Measurements from ENCODE around the gene CSTPP1.
"Not testable (repeated sequence)": the region's sequence is repeated elsewhere in the genome, so short reads cannot be mapped to it uniquely, and the experiment has no call there.

CSTPP1 gene

DNA sequence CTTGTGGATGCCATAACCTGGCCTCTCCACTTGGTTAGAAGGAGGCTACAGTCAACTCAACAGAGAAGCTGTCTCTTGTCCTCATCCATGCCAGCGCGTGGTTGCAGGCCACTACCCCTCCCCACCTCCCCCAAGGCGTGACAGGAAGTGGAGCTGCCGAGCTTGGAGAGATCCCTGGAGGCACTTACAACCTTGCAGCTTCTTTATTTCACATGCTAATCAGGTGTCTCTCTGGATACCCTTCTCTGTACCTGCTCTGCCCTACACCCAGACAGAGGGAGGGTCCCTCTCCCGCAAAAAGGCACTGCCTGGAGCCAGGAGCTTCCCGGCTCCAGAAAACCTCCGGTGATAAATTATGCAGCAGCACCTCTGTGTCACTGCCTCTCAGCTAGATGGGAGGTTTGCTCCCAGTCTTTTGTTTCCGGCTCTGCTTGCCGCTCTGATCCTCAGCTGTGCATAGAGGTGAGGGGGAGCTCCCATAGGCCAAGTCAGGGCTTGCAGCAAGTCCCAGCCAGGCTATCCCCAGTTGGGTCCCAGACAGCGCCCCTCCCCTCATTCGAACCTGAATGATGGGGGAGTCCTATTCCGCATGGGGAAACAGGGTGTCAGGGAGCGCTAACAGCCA lies 23.9 kb upstream of the CSTPP1 start:
- no peak for DNase-seq (ENCODE audit: low spot score)

DNA sequence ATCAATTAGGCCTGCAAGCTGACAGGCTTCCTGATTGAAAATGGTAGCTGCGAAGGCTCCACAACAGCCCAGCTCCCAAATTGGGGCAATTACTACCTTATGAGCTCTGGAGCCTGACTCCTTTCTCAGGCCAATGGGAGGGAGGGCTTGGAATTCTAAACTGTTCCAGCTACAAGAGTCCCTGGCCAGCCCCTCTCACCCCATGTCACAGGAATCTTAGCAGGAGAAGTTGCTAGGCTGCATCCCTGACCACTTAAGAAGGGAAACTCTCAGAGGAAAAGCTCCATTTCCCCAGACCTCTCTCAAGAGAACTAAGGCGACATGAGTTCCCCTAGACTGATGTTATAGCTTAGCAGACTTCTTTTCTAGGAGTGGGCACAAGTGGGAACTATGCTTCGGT lies 23.1 kb upstream of the CSTPP1 start:
- no peak for DNase-seq (ENCODE audit: low spot score)

DNA sequence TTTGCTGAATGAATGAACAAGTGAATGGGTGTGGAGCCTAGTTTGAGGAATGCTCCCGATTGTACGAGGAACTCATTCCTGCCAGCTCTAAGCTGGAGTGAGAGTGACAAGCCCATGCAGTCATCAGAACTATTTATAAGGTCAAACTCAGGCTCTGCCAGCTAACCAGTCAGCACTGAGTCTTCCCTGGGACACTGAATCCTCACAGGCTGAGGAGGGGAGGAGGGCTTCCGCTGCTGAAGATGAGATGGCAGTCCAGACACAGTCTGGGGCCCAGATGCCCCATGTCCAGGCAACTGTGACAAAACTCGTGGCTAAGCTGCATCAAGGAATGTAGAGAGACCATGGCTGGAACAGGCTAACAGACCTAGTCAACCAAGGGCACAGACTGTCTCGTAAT lies 22.2 kb upstream of the CSTPP1 start:
- DNase-seq (ENCODE audit: low spot score) = no peak

DNA sequence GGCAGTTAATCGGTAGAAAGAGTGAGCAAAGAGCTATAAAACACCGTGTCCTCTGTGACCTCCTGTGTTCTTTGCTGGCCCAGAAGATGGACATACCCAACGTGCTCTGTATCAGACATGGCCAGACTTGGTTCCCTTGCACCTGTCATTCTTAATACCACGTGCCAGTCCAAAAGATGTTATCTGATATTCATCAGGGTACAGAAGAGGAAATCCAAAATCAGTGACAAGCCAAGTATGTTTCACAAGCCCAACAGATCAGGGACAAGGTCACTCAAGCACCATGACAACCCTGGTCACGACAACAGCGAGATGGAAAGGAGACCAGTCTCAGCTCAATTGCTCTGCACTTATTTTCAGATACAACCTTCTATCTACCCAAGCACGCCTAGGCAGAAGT lies 21.7 kb upstream of the CSTPP1 start:
- DNase-seq (ENCODE audit: low spot score) = no peak

DNA sequence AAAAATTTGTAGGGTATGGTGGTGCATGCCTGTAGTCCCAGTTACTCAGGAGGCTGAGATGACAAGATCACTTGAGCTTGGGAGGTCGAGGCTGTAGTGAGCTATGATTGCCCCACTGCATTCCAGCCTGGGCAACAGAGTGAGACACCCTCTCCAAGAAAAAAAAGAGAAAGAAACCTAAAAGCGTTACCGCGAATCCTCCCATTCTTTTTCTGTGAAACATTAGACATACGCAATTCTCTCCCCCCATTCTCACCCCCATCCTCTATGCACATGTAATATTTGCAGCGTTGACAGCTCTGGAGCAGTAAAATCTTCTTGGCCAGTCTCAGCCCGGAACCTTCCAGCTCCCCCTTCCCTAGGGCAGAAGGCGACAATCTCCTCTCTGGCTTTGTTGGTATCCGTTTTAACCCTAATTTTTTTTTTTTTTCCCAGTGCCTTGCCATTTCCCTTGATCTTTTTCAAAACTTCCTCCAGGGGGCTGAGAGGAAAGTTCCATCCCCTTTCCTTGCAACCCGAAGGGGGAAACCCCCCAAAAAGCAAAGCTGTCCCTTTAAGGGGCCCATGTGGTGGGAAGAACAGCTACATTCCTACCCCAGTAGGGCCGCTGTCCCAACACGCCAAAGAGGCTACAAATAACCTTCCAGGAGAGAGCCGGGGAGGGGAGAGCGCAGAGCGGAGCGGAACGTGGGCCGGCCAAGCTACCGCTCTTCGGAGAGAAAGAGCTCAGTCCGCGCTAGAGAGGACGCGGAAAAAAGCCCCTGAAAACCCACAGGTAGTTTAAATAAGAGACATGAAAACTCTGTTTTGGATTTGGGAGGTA lies 20.1 kb upstream of the CSTPP1 start:
- DNase-seq (ENCODE audit: low spot score) = peak; percentile 44

DNA sequence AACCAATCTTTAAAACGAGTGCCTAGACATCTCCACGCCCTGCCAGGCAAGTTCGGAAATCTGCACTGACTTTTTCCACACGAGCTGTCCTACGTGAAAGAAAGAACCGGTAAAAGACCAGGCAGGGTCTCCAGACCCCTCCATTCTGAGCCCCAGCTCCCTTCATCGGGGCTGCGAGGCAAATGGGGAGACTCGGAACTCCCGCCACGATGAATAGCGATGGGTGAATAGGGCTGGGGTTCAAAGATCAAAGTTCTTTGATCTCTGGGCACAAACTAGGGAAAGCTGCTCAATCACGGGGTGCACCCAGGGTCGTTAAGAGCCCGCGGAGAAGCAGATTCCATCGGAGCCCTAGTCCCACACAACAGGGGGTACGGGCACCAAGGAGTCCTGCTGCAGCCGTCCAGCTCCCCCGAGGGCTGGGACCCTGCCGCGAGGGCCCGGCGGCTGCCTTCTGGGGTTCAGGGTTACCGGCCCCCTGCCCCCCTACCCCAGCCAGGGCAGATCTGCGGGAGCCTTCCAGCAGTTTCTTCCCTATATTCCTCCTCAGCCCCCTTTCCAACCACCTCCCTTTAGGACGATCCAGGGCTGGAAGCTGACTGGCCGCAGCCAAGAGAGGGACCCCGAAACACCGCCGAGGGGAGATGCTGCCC lies 19.3 kb upstream of the CSTPP1 start:
- DNase-seq (ENCODE audit: low spot score) = peak; percentile 19

DNA sequence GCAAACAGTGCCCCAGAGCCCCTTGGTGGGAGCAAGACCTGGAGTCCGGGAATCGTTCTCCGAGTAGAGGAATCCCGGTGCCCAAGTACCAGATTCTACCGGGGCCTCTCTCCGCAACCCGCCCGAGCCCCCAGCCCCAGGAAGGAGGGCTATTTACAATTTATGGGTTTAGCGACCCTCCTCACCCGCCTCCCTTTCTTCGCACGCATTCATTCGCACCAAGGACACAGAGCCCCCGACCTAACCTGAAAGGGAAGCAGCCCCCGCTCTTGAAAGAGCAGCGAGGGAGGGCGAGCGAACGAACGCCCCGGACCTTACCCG lies 18.8 kb upstream of the CSTPP1 start:
- no peak for DNase-seq (ENCODE audit: low spot score)

DNA sequence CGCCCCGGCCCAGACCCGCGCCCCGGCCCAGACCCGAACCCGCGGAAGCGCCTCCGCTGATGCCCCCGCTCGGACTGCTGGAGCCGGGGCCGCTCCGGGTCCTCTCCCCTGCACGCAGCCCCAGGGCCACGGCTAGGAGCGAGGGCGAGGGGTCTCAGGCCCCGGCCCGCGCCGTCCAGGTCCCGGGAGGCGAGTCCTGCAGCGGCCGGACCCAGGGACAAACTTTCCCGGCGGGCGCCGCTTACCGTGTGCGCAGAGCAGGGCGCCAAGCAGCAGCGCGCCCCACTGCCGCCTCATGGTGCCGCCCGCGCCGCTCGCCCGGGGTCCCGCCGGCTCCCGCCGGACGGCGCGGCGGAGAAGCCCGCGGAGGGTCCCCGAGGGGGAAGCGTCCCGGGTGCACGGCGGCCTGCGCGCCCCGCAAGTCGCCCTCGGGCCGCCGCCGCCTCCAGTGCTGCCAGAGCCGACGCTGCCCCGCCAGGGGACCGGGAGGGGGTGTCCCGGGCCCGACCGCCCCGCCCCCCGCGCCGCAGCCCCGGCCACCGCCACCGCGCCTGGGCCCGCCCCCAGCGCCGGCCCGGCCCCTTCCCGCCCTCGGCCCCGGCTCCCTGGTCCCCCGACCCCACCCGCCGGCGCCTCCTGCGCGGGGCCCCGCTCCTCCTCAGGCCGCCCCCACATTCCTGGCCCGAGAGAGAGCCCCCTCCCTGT lies 18.3 kb upstream of the CSTPP1 start, which contains the start of gene LRP4:
TSS of gene LRP4 (minus strand) at position 468 of the 705 bp plus-strand sequence. CDS start at position 297, 171 bp downstream.
- DNase-seq (ENCODE audit: low spot score) = peak; percentile 73

DNA sequence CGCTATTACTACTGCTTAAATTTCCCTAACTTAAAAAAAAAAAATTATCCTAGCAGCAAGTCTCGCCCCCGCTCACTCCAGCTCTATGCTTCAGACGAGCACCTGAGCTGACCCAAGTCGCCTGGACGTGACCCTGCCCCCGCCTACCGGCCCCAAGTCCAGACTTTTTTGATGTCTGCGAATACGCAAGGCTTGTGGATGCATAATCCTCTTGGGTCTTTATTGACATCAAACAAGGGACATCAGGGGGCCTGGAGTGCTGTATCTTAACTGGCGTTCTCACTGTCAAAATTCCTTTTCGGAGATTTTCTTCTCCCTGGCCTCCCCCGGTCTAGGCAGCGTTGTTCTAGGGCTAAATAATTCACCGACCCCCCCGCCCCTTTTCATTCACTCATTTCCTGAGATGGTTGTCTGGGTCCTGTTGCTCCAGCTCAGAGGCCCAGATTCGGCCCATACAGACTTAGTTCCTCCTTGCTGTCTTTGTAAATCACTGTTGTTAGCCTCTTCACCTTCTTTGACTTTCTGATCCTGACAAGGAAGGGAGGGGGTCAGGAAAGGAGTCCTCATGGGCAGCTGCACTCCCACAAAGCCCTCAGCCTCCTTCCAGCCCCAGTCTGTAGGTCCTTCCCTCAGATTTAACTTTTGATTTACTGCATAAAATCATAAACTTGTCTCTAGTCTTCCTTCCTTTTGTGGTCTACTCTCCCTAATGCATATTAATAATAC lies 17.6 kb upstream of the CSTPP1 start:
- no peak for DNase-seq (ENCODE audit: low spot score)

DNA sequence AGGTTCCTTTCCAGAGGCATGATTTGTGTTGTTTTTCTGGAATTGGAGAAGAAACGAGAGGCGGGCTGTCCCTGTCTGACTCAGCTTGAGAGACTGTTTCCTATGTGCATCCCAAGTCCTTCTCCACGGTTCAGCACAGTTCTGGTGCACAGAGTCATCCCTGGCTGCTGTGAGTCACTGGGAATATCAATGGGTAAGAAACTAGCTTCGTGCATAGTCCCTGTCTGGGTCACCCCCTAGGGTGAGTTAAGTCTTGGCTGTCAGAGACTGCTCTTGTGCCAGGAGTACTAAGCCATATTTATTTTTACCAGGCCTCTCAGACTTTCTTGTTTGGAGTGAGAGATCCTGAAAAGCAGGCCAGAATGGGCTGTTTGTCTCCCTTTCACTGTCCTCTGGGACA lies 15.8 kb upstream of the CSTPP1 start:
- DNase-seq (ENCODE audit: low spot score) = no peak

DNA sequence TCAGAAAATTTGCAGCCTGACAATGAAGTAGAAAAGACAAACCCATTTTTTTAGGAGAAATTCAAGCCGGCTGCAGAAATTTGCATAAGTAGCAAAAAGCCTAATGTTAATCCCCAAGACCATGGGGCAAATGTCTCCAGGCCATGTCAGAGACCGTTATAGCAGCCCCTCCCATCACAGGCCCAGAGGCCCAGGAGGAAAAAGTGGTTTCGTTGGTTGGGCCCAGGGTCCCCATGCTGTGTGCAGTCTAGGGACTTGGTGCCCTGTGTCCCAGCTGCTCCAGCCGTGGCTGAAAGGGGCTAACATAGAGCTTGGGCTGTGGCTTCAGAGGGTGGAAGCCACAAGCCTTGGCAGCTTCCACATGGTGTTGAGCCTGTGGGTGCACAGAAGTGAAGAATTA lies 8.6 kb upstream of the CSTPP1 start:
- DNase-seq (ENCODE audit: low spot score) = not testable (repeated sequence)

DNA sequence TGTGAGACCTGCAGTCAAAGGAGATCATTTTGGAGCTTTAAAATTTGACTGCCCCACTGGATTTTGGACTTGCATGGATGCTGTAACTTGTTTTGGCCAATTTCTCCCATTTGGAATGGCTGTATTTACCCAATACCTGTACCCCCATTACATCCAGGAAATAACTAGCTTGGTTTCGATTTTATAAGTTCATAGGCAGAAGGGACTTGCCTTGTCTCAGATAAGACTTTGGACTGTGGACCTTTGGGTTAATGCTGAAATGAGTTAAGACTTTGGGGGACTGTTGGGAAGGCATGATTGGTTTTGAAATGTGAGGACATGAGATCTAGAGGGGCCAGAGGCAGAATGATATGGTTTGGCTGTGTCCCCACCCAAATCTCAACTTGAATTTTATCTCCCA lies 7.9 kb upstream of the CSTPP1 start:
- DNase-seq (ENCODE audit: low spot score) = not testable (repeated sequence)

DNA sequence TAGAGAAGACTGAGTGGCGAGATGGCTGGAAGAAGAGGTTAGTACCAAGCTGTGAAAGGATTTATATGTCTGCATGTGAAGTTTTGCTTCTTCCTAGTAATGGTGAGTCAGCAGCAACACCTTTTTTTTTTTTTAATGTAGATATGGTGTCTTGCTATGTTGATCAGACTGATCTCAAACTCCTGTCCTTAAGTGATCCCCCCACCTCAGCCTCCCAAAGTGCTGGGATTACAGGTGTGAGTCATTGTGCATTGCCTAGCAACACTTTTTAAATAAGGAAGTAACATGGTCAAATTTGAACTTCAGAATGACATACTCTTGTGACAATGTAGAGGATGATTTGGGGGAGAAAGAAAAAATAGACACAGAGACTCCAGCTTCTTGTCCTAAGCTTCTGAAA lies 6.5 kb upstream of the CSTPP1 start:
- no peak for DNase-seq (ENCODE audit: low spot score)

DNA sequence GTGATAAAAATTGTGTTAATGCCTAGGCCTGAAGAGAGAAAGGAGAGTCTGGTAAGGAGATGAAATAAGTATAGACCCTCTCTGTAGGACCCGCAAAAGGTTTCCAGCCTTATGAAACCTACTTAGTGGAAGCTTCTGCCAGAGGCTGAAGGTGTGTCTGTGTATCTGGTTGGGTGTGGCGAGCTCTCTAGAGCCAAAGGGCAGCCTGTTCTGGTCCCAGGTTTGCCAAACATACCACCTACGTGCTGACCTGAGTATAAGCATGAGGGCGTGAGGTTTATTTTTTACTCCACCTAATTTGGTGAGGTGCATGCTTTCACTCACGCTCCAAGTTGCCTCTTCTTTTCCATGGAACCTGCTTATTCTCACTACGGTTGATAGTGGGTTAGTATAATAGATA lies 5.6 kb downstream of the CSTPP1 start:
- no peak for DNase-seq (ENCODE audit: low spot score)

DNA sequence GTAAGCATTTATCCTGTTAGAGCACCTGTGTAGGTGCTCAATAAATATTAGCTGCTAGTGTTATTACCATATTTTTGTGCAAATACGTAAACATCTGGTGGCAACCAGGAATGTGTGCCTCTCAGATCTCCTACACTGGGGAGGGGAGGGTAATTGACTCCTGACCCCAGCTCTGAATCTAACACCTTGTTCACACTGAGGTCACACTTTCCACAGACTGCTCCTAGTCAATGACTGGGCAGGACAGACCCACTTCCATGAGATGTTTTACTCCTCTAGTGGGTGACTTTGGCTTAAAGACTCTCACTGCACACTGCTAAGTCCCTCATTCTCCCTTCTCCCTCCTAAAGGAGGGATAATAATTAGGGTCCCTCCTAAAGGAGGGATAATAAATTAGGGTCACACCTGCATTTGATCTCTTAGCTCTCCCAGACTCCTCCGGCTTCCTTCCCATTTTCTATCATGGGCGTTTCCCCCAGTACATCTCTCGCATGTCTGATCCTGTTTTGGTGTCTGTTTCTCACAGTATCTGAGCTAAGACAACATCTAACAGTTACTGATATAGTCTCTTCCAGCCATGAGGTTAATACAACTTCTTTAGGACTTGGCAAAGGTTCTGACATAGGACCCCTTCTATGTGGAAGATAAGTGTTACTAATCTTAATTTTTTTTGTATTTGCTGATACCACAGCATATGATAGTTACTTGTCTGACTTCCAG lies 8.0 kb downstream of the CSTPP1 start:
- no peak for DNase-seq (ENCODE audit: low spot score)

DNA sequence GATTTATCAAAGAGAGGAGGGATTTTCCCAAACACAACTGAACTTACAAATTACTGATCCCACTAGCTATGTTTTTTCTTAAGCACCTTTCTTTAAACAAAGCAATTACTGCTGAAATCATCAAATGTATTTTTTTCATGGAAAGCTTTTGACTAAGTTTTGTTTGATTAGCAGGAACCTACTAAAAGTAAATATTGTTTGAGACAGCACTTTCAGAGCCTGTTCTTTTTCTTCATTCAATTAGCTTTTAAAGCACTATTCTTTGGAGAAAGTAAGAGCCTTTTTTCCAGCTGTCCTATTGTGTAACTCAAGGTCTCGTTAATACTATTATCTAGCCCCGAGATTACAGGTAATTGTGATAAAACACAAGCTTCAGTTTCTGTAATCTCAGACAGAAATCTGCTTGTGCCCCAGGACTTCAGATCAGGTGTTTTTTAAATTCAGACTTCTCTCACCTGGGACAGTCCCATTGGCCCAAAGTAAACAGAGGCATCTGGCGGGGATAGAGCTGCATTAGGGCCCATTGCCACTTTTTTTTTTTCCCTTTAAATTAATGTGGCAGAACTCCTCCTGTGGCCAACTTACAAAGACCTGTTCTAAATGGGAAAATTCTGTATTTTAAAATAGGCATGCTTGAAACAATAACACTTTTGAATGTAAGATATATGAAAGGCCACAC lies 11.0 kb downstream of the CSTPP1 start:
- DNase-seq (ENCODE audit: low spot score) = no peak

DNA sequence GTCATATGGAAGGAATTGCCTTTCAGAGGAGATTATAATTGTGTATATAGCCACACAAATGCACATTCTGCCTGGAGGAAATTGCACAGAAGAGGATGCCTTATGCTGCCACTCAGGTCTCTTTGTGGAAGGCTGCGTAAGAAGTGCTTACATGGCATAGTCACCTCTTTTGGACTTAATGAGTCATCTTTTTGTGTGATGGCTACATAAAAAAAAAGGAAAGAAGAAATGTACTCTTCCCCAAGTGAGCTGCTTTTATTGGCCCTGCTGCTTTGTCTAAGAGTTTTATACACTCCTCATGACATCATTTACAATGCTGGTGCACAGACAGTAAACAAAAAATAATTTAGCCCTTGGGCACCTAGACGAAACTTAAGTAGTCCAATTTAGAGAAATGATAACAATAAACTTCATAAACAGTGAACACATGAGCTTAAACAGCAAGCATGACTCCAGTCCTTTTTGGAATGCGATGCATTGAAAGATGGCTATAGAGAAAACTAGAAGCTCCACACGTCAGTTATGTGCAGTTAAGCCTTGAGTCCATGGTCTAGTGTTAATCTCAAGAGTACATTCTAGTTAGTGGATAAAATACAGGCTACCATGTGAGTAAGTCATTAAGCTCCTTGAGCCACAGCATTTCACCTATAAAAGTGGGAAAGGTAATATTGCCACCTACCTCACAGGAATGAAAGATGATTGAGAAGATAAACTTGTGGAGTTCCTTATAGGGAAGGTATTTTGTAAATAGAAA lies 12.0 kb downstream of the CSTPP1 start:
- no peak for DNase-seq (ENCODE audit: low spot score)

DNA sequence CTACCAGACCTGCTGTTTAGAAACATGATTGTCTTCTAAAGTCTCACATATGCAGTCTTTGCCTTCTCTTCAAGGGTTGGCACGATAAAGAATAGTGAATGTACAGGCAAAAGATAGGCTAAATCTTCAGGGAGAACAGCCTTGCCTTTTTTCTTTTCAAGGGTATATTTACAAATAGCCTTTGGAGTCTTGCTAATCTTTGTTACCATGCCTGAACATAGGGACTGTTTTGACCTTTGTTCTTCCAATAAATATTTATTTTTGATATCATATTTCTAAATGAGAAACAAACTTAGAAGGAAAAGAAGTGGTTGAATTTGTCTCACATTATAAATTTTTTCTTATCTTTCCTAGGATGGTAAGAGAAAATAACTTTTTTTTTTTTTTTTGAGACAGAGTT lies 12.7 kb downstream of the CSTPP1 start:
- DNase-seq (ENCODE audit: low spot score) = no peak

DNA sequence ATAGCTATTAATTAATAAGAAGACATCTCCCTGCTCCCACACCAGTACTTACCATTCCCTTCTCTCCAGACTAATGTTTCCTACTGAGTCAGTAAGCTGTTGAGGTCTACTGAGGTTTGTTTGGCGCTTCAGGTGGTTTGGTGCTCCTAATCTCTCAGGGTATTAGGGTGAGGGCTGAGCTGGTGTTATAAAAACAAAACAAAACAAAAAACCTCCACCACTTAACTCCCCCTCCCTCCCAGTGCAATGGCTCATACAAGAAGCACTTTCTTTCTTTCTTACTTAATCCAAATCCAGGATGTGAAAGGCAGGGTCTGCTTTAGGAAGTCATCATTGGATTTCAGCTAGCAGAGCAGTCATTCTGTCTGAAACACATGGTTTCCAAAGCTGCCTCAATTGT lies 15.3 kb downstream of the CSTPP1 start:
- DNase-seq (ENCODE audit: low spot score) = no peak

DNA sequence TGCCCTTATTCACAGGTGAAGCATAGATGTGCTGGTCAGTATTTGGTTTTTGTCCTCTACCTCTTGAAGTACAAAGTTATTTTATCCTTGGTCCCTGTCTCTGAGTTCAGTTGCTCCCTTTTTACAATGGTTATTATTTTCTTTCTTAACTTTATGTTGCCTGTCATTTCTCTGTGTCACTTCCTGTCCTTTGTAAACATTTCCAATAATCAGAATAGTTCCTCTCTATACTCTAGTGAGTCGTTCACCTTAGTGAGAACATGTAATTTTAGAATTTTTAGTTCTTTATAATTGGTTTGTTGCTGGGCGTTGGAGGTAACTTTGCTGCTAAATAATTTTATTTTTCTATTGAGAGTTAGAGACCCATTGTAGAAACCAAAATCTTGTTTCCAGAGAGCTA lies 16.0 kb downstream of the CSTPP1 start:
- DNase-seq (ENCODE audit: low spot score) = no peak

Data from germinal center (tissue), 1 donor.